ENCODE results near the gene CYP26C1. TPM values are rescaled to one million over a fixed set of nuclear protein-coding genes. Genes with fewer than 3 reads are reported as not detected.

The CYP26C1 gene
- total RNA-seq, 1 donor from 2014 or later: not detected

DNA sequence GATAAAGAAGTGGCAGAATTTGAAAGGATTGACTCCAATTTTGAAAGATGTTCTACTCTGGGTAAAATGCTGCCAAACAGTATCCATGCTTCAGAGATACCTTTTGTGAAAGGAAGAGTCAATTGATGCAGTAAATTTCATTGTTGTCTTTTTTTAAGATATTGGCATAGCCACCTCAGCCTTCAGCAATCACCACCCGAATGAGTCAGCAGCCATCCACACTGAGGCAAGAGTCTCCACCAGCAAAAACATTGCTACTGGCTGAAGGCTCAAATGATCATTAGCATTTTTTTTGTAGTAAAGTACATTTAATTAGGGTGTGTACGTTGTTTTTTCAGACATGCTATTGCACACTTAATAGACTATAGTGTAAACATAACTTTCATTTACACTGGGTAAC is 31.7 kb upstream of the CYP26C1 start:
- no peaks in the 10 kb centered on the region for H3K9me3 ChIP-seq
- H3K27ac ChIP-seq: no peak overlapping the region
- peaks cover 16 to 33% of the 10 kb centered on the region in 2 donors for H3K4me1 ChIP-seq
- no peak overlapping the region for H3K4me3 ChIP-seq
- H3K36me3 ChIP-seq: no peaks in the 10 kb centered on the region
- intact Hi-C loops (cut with DNase I): no loop called here
- H3K27me3 ChIP-seq: no peaks in the 10 kb centered on the region
- TF ChIP-seq, protein P1, sequence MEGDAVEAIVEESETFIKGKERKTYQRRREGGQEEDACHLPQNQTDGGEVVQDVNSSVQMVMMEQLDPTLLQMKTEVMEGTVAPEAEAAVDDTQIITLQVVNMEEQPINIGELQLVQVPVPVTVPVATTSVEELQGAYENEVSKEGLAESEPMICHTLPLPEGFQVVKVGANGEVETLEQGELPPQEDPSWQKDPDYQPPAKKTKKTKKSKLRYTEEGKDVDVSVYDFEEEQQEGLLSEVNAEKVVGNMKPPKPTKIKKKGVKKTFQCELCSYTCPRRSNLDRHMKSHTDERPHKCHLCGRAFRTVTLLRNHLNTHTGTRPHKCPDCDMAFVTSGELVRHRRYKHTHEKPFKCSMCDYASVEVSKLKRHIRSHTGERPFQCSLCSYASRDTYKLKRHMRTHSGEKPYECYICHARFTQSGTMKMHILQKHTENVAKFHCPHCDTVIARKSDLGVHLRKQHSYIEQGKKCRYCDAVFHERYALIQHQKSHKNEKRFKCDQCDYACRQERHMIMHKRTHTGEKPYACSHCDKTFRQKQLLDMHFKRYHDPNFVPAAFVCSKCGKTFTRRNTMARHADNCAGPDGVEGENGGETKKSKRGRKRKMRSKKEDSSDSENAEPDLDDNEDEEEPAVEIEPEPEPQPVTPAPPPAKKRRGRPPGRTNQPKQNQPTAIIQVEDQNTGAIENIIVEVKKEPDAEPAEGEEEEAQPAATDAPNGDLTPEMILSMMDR (IDR thresholded peaks at IDR 0.05): no peak
- no peak for DNase-seq (ENCODE audit: low spot score in 2 of 2)

DNA sequence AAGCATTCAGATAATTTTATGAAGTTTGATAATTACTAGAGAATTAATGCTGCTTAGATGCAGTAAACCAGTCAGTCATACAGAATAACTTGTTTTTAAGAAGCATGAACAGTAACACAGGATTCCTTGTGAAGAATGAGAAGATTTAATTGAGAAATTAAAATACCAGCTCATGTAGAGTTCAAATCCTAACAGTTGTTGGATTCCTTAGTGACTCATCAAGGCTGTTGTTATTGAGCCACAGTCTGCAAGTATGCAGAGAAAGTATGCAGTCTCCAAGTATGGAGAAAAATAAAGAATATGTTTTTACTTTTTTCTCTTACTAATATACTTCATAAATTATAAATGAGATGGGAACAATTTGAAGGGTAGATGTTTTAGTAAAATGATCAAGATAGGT is 30.2 kb upstream of the CYP26C1 start:
- no peaks in the 10 kb centered on the region for H3K9me3 ChIP-seq
- no peaks in the 10 kb centered on the region for H3K27me3 ChIP-seq
- no peaks in the 10 kb centered on the region for H3K36me3 ChIP-seq
- peak overlapping the region; percentile 36 to 67 for H3K27ac ChIP-seq
- H3K4me3 ChIP-seq: no peak overlapping the region
- intact Hi-C loops (cut with DNase I): no loop called here
- DNase-seq (ENCODE audit: low spot score in 2 of 2): no peak
- H3K4me1 ChIP-seq: peaks cover 16 to 40% of the 10 kb centered on the region in 2 donors
- TF ChIP-seq, protein P1 (IDR thresholded peaks at IDR 0.05): no peak

DNA sequence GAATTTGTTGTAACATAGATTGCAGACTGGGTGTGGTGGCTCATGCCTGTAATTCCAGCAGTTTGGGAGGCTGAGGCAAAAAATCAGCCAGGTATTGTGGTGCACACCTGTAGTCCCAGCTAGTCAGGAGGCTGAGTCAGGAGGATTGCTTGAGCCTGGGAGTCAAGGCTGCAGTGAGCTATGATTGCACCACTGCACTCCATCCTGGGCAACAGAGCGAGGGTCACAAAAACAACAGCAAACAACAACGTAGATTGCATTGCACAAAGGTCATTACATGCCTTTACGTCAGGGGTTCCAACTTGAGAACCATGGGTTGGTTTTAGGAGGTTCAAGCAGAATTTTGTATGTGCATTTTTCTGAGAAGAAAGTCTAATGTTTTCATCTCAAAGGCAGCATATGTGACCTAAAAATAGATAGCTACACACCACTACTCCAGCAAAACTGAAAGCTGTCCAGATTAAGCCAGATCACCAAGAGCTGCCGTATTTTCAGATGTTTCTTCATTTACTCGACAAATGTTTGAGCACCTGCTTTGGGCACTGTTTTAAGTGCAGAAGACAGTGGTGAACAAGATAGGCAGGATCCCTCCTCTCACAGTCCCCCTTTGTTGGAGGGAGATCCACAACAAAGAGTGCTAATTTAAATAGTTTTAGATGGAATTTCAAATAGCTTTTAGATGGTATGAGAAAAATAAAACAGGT is 28.3 kb upstream of the CYP26C1 start:
- Histone ChIP-seq H3K27me3 (no peaks in the 10 kb centered on the region), H3K4me1 (peaks cover 16 to 40% of the 10 kb centered on the region in 2 donors), H3K36me3 (no peaks in the 10 kb centered on the region), H3K4me3 (peak overlapping the region in 1 of 2 donors; percentile 41), H3K27ac (peak overlapping the region; percentile 53 to 68), H3K9me3 (no peaks in the 10 kb centered on the region)
- TF ChIP-seq, protein P1 (IDR thresholded peaks at IDR 0.05): no peak
- no peak for DNase-seq (ENCODE audit: low spot score in 2 of 2)
- intact Hi-C loops (cut with DNase I): no loop called here

DNA sequence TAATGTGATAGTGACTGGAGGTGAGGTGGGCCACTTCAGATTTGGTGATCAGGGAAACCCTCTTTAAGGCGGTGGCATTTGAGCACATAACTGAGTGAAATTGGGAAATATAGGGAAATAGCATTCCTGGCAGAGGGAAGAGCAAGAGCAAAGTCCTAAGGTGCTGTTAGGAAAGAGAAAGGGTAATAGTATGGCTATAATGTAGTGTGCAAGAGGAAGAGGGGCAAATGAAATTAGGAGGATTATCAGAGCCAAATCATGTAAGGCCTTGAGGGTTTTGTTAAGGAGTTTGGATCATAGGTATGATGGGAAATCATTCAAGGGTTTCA is 27.8 kb upstream of the CYP26C1 start:
- peak overlapping the region; percentile 53 to 68 for H3K27ac ChIP-seq
- H3K27me3 ChIP-seq: no peaks in the 10 kb centered on the region
- DNase-seq (ENCODE audit: low spot score in 2 of 2): no peak
- no peaks in the 10 kb centered on the region for H3K9me3 ChIP-seq
- peaks cover 16 to 40% of the 10 kb centered on the region in 2 donors for H3K4me1 ChIP-seq
- H3K4me3 ChIP-seq: peak overlapping the region in 1 of 2 donors; percentile 41
- TF ChIP-seq, protein P1 (IDR thresholded peaks at IDR 0.05): no peak
- no peaks in the 10 kb centered on the region for H3K36me3 ChIP-seq
- intact Hi-C loops (cut with DNase I): no loop called here

DNA sequence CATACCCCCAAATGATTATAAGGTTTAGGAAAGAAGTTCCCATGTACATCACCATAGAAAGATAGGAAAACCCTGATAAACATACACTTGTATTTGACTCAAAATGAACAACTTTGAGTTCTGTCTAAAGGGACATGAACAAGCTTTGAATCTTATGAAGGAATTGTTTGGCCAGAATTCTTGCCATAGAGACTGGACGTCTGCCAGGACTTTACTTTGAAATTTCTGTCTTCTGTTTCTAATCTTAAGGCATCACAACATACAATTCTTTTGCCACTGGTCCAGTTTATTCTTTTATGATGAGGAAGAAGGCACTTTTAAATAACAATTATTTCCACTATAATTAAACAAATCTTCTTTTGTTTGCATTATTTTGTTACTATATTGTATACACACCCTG is 26.2 kb upstream of the CYP26C1 start:
- no peak for DNase-seq (ENCODE audit: low spot score in 2 of 2)
- Histone ChIP-seq H3K27ac (no peak overlapping the region), H3K9me3 (no peaks in the 10 kb centered on the region), H3K4me1 (peaks cover 16 to 40% of the 10 kb centered on the region in 2 donors), H3K27me3 (no peaks in the 10 kb centered on the region), H3K36me3 (no peaks in the 10 kb centered on the region), H3K4me3 (no peak overlapping the region)
- intact Hi-C loops (cut with DNase I): no loop called here
- TF ChIP-seq, protein P1 (IDR thresholded peaks at IDR 0.05): no peak
